B cell (primary cell): Measurements from ENCODE around the gene OR6K2. TPM values are rescaled to one million over a fixed set of nuclear protein-coding genes. Genes with fewer than 3 reads are reported as not detected.

Source experiments
- ATAC-seq: fragments of 200-7000 bp; cut with Tn5 transposase; one replicate; pipeline ENCODE4 v1.10.0; 2021; ENCODE audit warnings: low read depth, mild to moderate bottlenecking, moderate number of reproducible peaks, moderate library complexity
- CTCF ChIA-PET: fragments of 350-600 bp; sonication (Branson Sonifier 250); formaldehyde crosslinking; loops from one replicate; lab custom pipeline; 2021; ENCODE audit warnings: antibody characterized with exemption, inconsistent platforms; lab: Charles Lee
- POLR2A ChIA-PET: fragments of 350-600 bp; sonication (Branson Sonifier 250); formaldehyde crosslinking; loops from one replicate; lab custom pipeline; 2021; ENCODE audit warnings: antibody characterized with exemption; lab: Charles Lee
- DNase-seq: peaks from one replicate; pipeline ENCODE4 v3.0.0; 2013
- H2AFZ ChIP-seq: 2 replicates; pipeline ENCODE4 v1.6.1; 2012; ENCODE audit warnings: mild to moderate bottlenecking, low read depth, low read length; ENCODE audit not compliant: insufficient read depth, poor library complexity, severe bottlenecking
- H3K27ac ChIP-seq, 2 donors: 1 replicate in 1 of 2; 2 replicates in 1 of 2; pipeline ENCODE4 v1.5.1; 2012 to 2013; ENCODE audit warnings: low read length in 2 of 2, mild to moderate bottlenecking in 2 of 2, moderate library complexity in 1 of 2
- H3K27me3 ChIP-seq, 4 experiments: fragments of 200-600 bp in 1 of 4; sonication (generic) in 1 of 4; replicated peaks in 1 of 4; 1 replicate in 2 of 4; 2 replicates in 2 of 4; pipeline versions ENCODE4 v1.6.1 to v1.7.0; 2013 to 2016; ENCODE audit warnings: low read length in 3 of 4, mild to moderate bottlenecking in 2 of 4, mixed read lengths in 1 of 4, moderate library complexity in 1 of 4; ENCODE audit not compliant: insufficient read depth in 4 of 4, control insufficient read depth in 3 of 4; ENCODE audit errors: control extremely low read depth in 1 of 4
- H3K36me3 ChIP-seq, 2 experiments: replicated peaks in 1 of 2; 1 replicate in 1 of 2; 2 replicates in 1 of 2; pipeline versions ENCODE4 v1.6.1 to v1.7.1; 2013; ENCODE audit warnings: low read length in 1 of 2; ENCODE audit not compliant: insufficient read depth in 2 of 2, control insufficient read depth in 1 of 2; ENCODE audit errors: control extremely low read depth in 1 of 2, extremely low read depth in 1 of 2
- H3K4me1 ChIP-seq, 2 donors: fragments of 200-600 bp in 1 of 2; sonication (generic) in 1 of 2; 1 replicate in 1 of 2; 2 replicates in 1 of 2; pipeline versions ENCODE4 v1.5.1 to v1.6.1; 2013 to 2017; ENCODE audit warnings: low read length in 2 of 2; ENCODE audit not compliant: control insufficient read depth in 2 of 2, insufficient read depth in 2 of 2
- H3K4me2 ChIP-seq: replicated peaks from 2 replicates; pipeline ENCODE3; 2012; ENCODE audit warnings: mild to moderate bottlenecking, low read depth, low read length; ENCODE audit not compliant: poor library complexity, severe bottlenecking
- H3K4me3 ChIP-seq, 5 experiments: fragments of 200-600 bp in 1 of 5; sonication (generic) in 1 of 5; 1 replicate in 3 of 5; 2 replicates in 2 of 5; pipeline versions ENCODE4 v1.5.1 to v1.7.0; 2011 to 2016; ENCODE audit warnings: low read length in 4 of 5, mild to moderate bottlenecking in 4 of 5, low read depth in 2 of 5, control low read depth in 1 of 5, moderate library complexity in 1 of 5; ENCODE audit not compliant: insufficient read depth in 1 of 5; ENCODE audit errors: control extremely low read depth in 1 of 5, extremely low read depth in 1 of 5
- H3K79me2 ChIP-seq: fragments of 200-600 bp; sonication (generic); one replicate; pipeline ENCODE4 v1.6.0; 2016; ENCODE audit warnings: low read length; ENCODE audit not compliant: control insufficient read depth, insufficient read depth
- H3K9ac ChIP-seq: fragments of 200-600 bp; sonication (generic); 2 replicates; pipeline ENCODE4 v1.6.1; 2017; ENCODE audit warnings: mild to moderate bottlenecking, low read length, moderate library complexity
- H3K9me3 ChIP-seq, 3 donors: one replicate each; pipeline versions ENCODE4 v1.6.1 to v1.7.1; 2013; ENCODE audit warnings: low read length in 2 of 3; ENCODE audit not compliant: control insufficient read depth in 2 of 3, insufficient read depth in 1 of 3; ENCODE audit errors: control extremely low read depth in 1 of 3
- H4K20me1 ChIP-seq: 2 replicates; pipeline ENCODE4 v1.6.0; 2012; ENCODE audit warnings: mild to moderate bottlenecking, low read length; ENCODE audit not compliant: insufficient read depth, control insufficient read depth, poor library complexity, severe bottlenecking
- H3K27ac Mint-ChIP-seq: one replicate; pipeline ENCODE4 v1.8.0; 2021; ENCODE audit warnings: mixed read lengths
- H3K27me3 Mint-ChIP-seq: one replicate; pipeline ENCODE4 v1.8.0; 2021; ENCODE audit warnings: mixed read lengths
- H3K4me1 Mint-ChIP-seq: one replicate; pipeline ENCODE4 v1.8.0; 2021; ENCODE audit warnings: mixed read lengths
- H3K4me3 Mint-ChIP-seq: one replicate; pipeline ENCODE4 v1.8.0; 2021; ENCODE audit warnings: mixed read lengths
- H3K9me3 Mint-ChIP-seq: one replicate; pipeline ENCODE4 v1.8.0; 2022; ENCODE audit warnings: mixed read lengths; ENCODE audit not compliant: insufficient read depth
- CTCF ChIP-seq: fragments of 200-600 bp; IDR thresholded peaks from one replicate; pipeline ENCODE4 v1.8.0; 2022; ENCODE audit warnings: antibody characterized with exemption, mild to moderate bottlenecking
- EZH2 ChIP-seq: IDR thresholded peaks from 2 replicates; pipeline ENCODE4 v1.6.1; 2012; ENCODE audit warnings: borderline replicate concordance, low read depth, mild to moderate bottlenecking, moderate library complexity, low read length; ENCODE audit not compliant: insufficient read depth, poor library complexity, severe bottlenecking
- WGBS: methylation state at CpG from one replicate; pipeline ENCODE4 v1.1.5; 2013; ENCODE audit warnings: missing lambda C conversion rate; ENCODE audit not compliant: insufficient coverage; 5-methylcytosine and 5-hydroxymethylcytosine counted together
- intact Hi-C: fragments of 100-400 bp; cut with micrococcal nuclease; formaldehyde crosslinking; loops from one replicate; pipeline ENCODE4 v1.10.0; 2022
- polyA plus RNA-seq: library from polyadenylated mRNA; depleted of rRNA; stranded (reverse); fragments of >200 nt; gene quantifications from 2 replicates; pipeline ENCODE4 v1.2.3, GENCODE V29; 2012
- total RNA-seq, 2 donors: library from RNA; stranded (reverse); fragments of 120-200 nt in 1 of 2; gene quantifications; 1 replicate in 1 of 2; 2 replicates in 1 of 2; pipeline versions ENCODE4 v1.2.3 to v1.2.4, GENCODE V29; 2013 to 2022

Gene OR6K2
- total and polyA plus RNA-seq, 2 donors (not counting 1 experiment from before 2014, with no cell fraction given) = not detected

DNA sequence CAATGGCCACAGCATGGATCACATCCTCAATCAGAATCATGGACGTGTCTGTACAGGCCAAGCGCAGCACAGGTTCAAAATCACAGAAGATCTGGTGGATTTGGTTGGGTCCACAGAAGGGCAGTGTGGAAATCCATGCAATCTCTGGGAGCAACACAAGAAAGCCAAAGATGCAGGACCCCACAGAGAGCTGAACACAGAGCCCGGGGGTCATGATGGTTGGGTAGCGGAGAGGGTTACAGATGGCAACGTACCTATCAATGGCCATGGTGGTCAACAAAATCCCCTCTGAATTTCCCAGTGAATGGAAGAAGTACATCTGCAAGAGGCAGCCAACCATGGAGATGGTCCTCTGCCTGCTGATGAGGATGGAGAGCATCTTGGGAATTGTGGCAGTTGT is 24.0 kb upstream of the OR6K2 start:
- Histone ChIP-seq H4K20me1 (no peaks in the 10 kb centered on the region), H3K36me3 (no peaks in the 10 kb centered on the region), H3K4me1 (no peaks in the 10 kb centered on the region), H3K79me2 (no peaks in the 10 kb centered on the region), H3K4me2 (no peak overlapping the region), H2AFZ (no peak overlapping the region), H3K4me3 (no peak overlapping the region), H3K9ac (no peak overlapping the region), H3K27me3 (peaks cover 0 to 10% (median 0%) of the 10 kb centered on the region in 4 experiments), H3K27ac (no peak overlapping the region), H3K9me3 (no peaks in the 10 kb centered on the region)
- 98% methylated on average over 4 of the region's 5 CpGs for whole genome bisulfite sequencing
- Mint-ChIP-seq H3K4me3 (no peak overlapping the region), H3K4me1 (no peaks in the 10 kb centered on the region), H3K27me3 (peaks cover 30% of the 10 kb centered on the region), H3K9me3 (no peaks in the 10 kb centered on the region), H3K27ac (no peak overlapping the region)
- TF ChIP-seq EZH2 = no peak
- TF ChIP-seq CTCF = no peak
- ATAC-seq = no peak
- POLR2A ChIA-PET = no interaction called here
- CTCF ChIA-PET = no interaction called here
- intact Hi-C loops = no loop called here
- DNase-seq = no peak

GRCh38 chr1:158720620-158721019 is 20.2 kb upstream of the OR6K2 start, which contains the start of gene OR6K3:
Gene OR6K3, minus strand, starts transcription at chr1:158720720. Its CDS starts 2,605 bp downstream, at chr1:158718115.
- peaks cover 23% of the 10 kb centered on the region for H3K27me3 Mint-ChIP-seq
- ATAC-seq (no peak), DNase-seq (no peak)
- Histone ChIP-seq H3K79me2 (no peaks in the 10 kb centered on the region), H3K27ac (no peak within 1 kb of the TSS), H3K4me3 (no peak within 1 kb of the TSS), H3K9ac (no peak within 1 kb of the TSS), H3K4me1 (no peaks in the 10 kb centered on the region), H3K27me3 (peaks cover 0 to 5% (median 0%) of the 10 kb centered on the region in 4 experiments), H3K36me3 (no peaks in the 10 kb centered on the region), H4K20me1 (no peaks in the 10 kb centered on the region), H3K9me3 (no peaks in the 10 kb centered on the region), H3K4me2 (no peak within 1 kb of the TSS), H2AFZ (no peak within 1 kb of the TSS)
- intact Hi-C loops = no loop called here
- TF ChIP-seq EZH2 = no peak
- TF ChIP-seq CTCF = no peak
- POLR2A ChIA-PET = no interaction called here
- H3K4me3 Mint-ChIP-seq = no peak within 1 kb of the TSS
- H3K4me1 Mint-ChIP-seq = no peaks in the 10 kb centered on the region
- no peaks in the 10 kb centered on the region for H3K9me3 Mint-ChIP-seq
- CTCF ChIA-PET = no interaction called here
- WGBS = no CpG with 5 or more reads among the region's 2 CpGs
- H3K27ac Mint-ChIP-seq = no peak within 1 kb of the TSS
